Pulmonary artery endothelial cell (primary cell): ENCODE data around the gene ZNF316. TPM values are rescaled to one million over a fixed set of nuclear protein-coding genes. Genes with fewer than 3 reads are reported as not detected.

ENCODE experiments used
- DNase-seq: peaks from one replicate; pipeline ENCODE4 v3.0.0-alpha.2; 2011; ENCODE audit warnings: low read depth, low spot score
- total RNA-seq: library from RNA; depleted of rRNA; stranded (reverse); fragments of >200 nt; gene quantifications from 2 replicates; pipeline ENCODE4 v1.2.3, GENCODE V29; 2014

The ZNF316 gene
- total RNA-seq, result 10.7 and 12.8 TPM in 2 replicates

DNA sequence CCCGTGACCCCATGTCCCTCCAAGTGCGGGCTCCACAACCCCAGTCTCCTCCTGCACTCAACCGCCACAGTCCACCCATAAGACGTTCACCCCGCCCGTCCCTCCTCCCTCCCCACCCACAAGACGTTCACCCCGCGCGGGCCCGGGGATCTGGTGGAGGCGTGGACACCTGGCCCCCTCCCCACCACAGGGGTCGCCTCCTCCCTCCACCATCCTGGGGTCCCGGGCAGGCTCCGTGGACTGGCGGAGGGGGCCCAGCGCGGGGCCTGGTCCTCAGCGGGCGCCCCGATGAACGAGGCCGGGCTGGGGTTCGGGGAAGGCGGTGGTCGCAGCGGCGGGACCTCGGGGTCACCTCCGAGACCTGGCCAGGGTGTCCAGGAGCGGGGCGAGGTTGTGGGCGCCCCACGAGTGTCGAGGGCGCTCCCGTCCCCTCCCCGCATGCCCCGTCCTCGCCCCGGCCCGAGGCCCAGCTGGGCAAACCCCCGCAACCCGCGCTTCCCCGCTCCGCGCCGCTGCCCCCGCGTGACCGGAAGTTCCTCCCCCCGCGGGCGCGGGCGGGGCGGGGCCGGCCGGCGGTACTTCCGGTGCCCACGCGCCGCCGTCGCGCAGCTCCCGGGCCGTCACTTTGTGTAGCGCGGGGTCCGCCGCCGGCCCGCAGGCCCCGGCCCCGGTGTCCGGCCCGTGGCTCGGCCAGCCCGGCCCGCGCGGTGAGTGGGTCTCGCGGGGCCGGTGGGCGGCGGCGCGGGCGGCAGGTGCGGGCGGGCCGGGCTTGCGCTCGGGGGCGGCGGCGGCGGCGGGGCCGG is at the start of gene ZNF316:
ZNF316 (plus strand) TSS at position 578 of the 803 bp plus-strand sequence. CDS start 5,092 bp downstream, outside the sequence.
- DNase-seq, result no peak

DNA sequence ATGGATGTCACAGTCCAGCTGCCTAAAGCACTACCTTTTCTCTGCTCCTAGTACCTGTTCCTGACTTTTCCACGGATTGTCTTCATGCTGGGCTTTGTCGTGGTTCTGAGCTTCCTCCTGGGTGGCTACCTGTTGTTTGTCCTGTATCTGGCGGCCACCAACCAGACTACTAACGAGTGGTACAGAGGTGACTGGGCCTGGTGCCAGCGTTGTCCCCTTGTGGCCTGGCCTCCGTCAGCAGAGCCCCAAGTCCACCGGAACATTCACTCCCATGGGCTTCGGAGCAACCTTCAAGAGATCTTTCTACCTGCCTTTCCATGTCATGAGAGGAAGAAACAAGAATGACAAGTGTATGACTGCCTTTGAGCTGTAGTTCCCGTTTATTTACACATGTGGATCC is 48.6 kb upstream of the ZNF316 start:
- DNase-seq, result no peak

DNA sequence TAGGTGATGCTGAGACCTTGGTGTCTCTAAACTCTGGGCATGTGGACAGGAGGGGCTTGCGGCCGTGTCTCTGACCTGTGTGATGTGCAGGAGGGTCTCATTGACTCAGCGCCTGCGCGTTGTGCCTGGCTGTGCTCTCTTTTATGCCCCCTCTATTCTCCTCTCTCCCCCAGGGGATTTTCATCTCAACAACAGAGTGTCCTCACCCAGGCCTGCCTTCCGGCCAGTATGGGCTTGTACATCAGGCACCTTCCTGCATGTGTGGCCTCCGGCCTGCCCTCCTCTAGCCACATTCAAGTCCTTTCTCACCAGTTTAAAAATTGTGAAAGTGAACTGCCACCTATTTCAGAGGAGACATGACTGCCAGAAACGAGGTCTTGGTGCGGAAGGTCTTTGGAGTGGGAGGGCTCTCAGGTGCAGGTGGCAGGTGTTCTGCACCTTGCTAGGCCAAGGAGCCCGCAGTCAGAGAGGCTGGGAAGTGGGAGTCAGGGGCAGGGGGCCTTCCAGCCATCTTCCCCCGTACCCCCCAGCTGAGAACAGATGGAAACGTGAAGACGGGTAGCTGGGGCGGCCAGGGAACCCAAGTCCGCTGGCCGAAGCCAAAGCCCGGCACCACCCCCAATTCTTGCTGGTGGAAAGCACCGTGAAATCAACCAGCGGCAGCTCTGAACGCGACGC is 47.8 kb upstream of the ZNF316 start:
- no peak for DNase-seq

DNA sequence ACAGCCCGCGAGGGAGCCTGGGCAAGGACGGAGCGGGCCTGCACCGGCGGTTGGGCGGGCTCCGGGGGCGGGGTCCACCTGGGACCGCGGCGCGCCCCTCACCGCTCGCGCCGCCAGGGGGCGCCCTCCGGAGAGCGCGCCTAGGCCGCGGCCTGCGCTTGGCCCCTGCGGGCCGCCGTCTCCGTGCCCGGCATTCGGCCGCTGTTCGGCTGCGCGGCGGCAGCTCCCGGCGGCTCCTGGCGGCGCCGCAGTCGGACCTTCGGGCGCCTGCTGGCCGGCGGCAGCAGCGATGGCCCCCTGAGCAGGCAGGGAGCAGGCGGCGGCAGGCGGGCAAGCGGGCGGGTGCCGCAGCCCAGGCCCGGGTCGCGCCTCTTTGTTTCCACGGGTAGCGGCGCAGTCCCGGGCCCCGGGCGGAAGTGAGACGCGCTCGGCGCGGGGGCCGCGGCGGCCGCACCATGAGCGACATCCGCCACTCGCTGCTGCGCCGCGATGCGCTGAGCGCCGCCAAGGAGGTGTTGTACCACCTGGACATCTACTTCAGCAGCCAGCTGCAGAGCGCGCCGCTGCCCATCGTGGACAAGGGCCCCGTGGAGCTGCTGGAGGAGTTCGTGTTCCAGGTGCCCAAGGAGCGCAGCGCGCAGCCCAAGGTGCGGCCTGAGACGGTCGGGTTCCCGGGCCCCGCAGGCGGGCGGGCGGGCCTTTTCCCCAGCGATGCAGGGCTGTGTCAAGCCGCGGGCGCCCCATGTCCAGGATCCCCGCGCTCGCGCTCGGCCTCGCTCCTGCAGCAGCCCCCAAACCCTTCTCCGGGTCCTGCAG is 47.1 kb upstream of the ZNF316 start, which contains the start of gene INTS15:
INTS15 (plus strand) TSS at position 193 of the 816 bp plus-strand sequence; CDS start at position 456, 263 bp downstream.
- DNase-seq, result peak; percentile 22

DNA sequence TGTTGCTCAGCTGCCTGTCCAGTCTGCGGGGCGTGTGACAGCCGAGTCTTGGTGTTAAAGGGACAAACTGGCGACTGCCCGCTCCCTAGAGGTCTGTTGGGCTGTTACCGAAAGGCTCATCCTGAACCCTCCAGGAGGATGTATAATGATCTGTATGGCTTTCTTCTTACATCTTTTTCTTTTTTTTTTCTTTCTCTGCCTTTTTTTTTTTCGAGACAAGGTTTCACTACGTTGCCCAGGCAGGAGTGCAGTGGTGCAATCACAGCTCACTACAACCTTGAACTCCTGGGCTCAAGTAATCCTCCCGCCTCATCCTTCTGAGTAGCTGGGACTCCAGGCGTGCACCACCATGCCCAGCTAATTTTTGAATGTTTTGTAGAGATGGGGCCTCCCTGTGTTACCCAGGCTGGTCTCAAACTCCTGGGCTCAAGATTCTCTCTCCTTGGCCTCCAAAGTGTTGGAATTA is 46.4 kb upstream of the ZNF316 start:
- DNase-seq, result no peak

DNA sequence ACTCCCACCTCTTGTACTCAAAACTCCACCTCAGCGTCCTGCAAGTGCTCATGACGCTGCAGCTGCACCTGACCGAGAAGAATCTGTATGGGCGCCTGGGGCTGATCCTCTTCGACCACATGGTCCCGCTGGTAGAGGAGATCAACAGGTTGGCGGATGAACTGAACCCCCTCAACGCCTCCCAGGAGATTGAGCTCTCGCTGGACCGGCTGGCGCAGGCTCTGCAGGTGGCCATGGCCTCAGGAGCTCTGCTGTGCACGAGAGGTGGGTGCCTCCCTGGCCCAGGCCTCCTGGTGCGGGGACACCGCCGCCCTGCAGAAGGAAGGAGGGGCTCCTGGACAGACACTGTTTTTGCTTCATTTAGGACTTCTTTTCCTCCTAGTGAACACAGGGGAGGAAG is 37.0 kb upstream of the ZNF316 start:
- no peak for DNase-seq

DNA sequence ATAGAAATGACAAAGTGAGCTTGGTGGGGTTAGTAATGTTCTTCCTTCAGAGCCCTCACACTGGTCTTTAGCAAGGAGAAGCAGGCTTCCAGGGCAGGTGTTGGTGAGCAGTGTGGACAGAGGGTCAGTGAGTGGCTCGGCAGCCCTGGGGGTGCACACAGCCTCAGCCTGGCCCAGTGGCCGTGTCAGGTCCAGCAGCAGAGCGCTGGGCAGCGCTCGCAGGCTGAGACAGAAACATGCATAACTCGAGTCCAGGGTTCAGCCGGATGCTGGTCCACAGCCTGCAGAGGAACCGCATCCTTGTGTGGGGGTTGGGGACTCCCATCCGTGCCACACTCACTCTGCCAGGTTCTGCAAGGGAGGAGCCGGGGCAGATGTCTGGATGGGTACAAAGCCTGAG is 32.7 kb upstream of the ZNF316 start:
- no peak for DNase-seq

DNA sequence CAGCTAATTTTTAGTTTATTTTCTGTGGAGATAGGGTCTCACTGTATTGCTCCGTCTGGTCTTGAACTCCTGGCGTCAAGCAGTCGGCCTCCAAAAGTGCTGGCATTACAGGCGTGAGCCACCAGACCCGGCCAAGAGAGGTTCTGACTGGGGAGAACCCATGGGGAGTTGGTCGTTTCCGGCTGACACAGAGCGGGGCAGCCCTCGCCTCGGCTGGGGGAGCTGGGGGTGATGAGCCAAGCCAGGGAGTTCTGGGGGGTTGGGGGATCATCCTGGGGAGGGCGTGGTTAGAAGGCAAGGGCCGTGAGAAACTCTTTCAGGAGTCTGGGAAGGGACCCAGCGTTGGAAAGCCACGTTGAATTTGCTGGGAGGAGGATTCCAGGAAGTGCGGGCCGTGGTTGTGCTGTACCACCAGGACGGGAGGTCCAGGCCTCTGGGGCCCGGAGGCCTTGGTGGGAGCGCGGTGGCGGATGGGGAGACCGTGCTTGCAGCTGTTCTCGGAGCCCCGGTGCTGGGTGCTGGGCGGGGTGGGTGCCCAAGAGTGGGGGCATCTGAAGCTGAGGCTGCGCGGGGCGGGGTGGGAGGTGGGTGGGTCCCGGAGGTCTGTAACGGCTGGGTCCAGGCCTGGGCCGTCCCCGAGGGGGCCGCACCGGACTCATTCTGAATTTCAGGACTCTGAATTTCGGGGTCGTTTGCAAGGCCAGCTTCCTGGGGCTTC is 30.1 kb upstream of the ZNF316 start:
- DNase-seq, result no peak

DNA sequence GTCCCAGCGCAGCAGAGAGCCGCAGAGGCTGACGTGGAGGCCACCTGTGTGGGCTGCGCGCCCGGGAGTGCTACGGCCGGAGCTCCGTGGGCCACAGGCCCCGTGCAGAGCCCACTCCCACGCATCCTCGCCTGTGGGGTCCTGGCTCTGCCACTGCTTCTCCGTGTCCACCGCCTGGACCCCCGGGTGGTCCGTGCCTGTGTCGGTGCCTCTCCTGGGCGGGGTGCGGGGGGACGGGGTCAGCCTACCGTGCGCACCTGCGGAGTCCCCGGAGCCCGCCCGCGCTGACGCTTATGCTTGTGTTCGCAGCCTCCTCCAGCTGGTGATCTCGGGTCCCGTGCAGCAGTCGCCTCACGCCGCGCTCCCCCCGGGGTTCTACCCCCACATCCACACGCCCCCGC is 29.5 kb upstream of the ZNF316 start:
- no peak for DNase-seq

DNA sequence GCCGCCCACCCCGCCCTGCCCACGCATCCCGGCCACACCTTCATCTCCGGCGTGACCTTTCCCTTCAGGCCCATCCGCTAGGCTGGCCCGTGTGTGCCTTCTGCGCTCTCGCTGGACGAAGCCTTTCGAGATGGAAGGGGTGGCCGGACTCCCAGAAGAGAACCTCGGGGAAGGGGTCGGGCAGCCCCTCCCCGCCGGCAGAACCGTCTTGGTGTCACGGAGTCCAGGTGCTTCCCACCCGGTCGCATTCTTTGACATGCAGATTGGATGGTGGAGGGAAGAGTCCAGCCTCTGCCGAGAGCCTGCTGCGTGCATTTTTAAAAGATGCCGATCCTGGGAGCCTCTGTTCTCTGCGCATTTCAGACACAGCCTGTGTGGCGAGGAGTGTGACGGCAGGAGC is 29.0 kb upstream of the ZNF316 start:
- no peak for DNase-seq

DNA sequence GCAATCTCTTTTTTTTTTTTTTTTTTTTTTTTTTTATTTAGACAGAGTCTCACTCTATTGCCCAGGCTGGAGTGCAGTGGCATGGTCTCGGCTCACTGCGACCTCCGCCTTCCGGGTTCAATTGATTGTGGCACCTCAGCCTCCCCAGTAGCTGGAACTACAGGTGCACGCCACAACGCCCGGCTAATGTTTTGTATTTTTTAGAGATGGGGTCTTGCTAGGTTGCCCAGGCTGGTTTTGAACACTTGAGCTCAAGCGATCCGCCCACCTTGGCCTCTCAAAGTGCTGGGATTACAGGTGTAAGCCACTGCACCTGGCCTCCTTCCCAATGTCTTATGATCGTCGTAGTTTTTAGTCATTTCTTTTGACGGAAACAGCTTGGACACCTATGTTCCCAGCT is 28.3 kb upstream of the ZNF316 start:
- no peak for DNase-seq

DNA sequence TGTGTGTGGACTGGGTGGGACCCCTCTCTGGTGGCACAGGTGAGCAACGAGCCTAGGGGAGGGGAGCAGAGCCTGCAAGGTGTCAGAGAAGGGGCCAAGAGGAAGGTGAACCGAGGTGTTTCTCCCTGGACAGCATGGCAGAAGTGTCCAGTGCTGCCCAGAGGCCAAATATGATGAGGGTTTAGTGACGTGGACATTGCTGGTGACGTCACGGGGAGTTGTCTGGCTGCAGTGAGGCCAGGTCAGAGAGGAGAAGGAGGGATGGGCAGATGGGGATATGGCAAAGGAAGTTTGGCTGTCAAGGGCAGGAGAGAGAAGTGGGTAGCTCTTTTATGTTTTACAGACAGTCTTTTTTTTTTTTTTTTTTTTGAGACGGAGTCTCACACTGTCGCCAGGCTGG is 24.3 kb upstream of the ZNF316 start:
- DNase-seq, result no peak

DNA sequence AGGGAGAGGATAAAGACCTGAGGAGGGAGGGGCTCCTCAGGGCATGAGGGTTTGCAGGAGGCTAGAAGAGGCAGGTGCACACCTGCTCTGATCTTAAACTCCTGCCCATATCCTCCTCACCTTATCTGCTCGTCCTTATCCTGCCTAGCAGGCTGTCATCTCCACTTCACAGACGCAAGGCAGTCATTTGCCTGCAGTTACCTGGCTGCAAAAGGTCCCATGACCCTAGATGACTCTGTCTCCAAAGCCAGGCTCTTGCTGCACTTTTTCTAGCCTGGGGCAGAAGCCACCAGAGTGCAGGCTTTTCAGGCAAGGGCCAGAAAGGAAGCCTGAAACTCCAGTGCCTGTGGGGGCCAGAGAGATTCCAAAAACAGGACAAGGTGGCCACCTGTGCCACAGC is 23.4 kb upstream of the ZNF316 start:
- no peak for DNase-seq

DNA sequence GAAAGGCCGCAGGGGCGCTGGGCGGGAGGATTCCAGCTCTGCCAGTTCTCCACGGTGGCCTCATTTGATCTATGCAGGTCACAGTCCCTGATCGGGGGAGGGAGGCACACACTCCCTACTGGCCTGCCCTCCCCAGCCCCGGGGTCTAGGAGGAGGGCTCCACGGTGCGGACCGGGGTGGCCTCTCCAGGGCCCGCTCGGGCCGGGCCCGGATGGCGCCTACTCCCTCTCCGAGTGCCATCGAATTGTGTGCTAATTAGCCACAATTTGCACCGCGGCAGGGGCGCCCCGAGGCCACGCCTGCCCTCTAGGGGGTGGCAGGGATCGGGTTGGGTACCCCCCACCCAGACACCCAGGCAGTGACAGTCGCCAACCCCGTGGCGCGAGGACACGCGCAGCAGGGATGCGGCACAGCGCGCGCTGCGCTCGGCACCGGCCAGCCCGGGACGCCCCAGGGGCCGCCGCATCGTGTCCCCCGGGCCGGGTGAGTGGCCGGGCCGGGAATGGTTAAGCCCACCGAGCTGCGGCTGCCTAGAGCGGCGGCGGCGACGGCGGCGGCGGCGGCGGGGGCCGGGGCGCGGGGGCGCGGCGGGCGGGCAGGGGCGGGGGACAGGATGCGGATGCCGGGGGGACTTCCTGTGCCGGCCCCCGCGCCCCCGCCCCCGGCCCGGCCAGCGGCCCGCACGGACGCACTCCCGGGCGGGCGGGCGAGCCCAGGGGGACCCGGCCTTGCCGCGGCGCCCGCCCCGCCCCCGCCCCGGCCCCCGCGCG is 22.0 kb upstream of the ZNF316 start, which contains the start of gene ZNF853:
ZNF853 (plus strand) TSS at position 658 of the 770 bp plus-strand sequence. CDS start 565 bp downstream, outside the sequence.
- DNase-seq, result no peak

DNA sequence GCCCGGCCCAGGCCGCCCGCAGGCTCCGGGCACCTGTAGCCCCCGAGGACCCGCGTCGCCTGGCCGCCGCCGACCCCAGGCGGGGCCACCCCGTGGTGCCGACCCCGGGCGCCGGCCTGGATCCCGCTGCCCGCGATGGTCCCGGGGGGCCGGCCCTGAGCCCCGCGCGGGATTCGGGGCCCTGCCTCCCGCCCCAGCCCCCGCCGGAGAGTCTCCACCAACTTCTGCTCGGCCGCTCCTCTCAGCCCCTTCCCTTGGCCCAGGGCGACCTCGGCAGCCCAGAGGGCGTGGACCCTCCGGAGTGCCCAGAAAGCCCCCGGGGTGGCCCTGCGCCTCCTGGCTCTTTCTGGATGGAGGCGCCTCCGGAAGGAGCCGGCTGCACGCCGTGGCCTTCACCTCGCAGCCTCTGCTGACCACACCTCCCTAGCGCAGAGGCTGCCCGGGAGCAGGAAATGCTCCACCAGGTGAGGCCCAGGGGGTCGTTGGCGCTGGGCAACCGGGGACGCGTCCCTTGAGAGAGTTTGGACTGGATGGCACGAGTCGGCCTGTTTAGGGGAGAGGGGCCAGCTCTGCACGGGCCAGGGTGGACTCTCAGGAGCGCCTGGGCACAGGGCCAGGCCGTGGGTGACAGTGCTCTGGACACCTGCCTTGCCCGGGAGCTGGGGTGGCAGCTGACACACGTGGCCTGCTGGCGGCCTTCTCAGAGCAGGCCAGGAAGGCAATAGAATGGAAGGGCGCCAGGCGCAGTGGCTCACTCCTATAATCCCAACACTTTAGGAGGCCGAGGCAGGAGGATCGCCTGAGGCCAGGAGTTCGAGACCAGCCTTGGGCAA is 21.2 kb upstream of the ZNF316 start:
- no peak for DNase-seq

DNA sequence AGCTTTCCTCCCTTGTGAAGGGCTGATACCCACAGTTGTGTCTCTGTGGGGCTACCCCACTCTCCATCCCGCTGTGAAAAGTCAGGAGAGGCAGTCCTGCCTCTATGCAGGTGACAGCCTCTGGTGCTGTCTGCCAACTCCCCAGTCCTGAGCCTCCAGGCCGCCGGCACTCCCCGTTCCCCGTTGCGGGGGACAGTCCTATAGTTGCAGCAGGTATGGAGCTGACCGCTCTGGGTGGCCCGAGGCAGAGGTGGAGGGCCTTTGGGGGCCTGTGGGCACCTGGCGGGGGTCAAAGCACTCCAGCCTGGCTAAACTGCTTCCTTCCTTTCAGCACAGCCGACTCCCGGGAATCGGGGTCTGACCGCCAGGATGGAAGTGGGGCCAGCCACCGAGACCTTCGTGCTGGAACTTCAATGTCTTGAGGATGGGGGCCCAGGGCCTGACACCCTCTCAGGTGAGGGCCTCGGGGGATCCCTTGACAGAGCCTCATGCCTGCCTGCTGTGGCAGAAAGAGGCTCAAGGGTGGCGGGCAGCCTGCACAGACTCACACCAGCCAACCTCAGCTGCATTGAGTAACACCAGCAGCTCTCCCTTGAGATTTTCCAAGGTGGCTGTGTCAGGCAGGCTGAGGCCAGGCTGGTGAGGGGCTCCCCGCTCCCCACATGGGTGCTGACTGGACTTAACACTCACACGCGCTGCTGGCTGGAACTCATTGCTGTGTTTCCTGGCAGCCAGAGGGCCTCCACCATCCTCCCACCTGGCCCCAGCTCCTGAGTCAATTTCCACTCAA is 20.1 kb upstream of the ZNF316 start:
- no peak for DNase-seq

DNA sequence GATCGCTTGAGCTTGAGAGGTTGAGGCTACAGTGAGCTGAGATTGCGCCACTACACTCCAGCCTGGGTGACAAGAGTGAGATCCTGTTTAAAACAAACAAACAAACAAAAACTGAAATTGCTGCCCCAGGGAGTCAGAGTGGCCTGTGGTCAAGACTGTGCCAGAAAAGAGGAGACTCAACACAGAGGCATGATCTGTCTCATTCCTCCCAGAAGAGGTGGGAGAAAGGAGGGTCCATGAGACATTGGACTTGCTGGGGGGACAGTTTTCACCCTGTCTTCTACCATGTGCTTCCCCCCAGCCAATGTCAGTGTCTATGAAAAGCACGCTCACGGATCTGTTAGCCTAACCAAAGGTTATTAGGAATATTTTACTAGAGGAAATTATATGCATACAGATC is 18.5 kb upstream of the ZNF316 start:
- DNase-seq, result no peak

DNA sequence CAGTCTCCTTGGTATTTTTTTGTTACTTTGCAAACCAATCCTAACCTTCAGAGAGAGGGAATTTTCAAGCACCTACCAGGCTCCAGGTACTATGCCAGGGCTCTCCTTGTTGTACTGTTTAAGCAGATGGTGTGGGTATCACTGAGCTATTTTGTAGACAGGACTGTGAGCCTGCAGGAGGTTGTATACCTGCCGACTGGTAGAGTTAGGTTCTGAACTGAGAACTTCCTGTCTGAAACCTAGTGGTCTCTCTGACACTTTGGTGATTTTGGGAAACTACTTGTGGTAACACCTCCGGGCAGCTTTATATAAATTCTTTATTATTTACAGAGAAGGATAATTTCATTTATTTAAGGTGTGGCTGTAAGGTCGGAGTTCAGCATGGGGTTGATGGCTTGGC is 17.2 kb upstream of the ZNF316 start:
- no peak for DNase-seq
